Cardiac muscle cell (in vitro differentiated cells and primary cell): ENCODE measurements around the gene USP46. TPM values are rescaled to one million over a fixed set of nuclear protein-coding genes. Genes with fewer than 3 reads are reported as not detected.
A peak's percentile ranks its signal among the peaks of the same experiment; 100 is the strongest.

Source experiments
- DNase-seq, 2 donors: peaks; one replicate each; pipeline versions ENCODE4 v3.0.0 to v3.0.0-alpha.2; 2010 to 2017; ENCODE audit warnings: low read depth in 1 of 2, low spot score in 1 of 2
- H3K27ac ChIP-seq: fragments of 200-600 bp; sonication (generic); 2 replicates; pipeline ENCODE4 v1.5.1; 2016
- H3K27me3 ChIP-seq: fragments of 200-600 bp; sonication (generic); 2 replicates; pipeline ENCODE4 v1.6.0; 2016; ENCODE audit warnings: control low read depth
- H3K36me3 ChIP-seq: fragments of 200-600 bp; sonication (generic); 2 replicates; pipeline ENCODE4 v1.5.1; 2016; ENCODE audit warnings: control low read depth
- H3K4me1 ChIP-seq: fragments of 200-600 bp; sonication (generic); 2 replicates; pipeline ENCODE4 v1.8.1; 2017; ENCODE audit warnings: low read depth, mild to moderate bottlenecking, mixed run types
- H3K4me3 ChIP-seq: fragments of 200-600 bp; sonication (generic); 2 replicates; pipeline ENCODE4 v1.5.1; 2016; ENCODE audit warnings: mild to moderate bottlenecking
- H3K9me3 ChIP-seq: fragments of 200-600 bp; sonication (generic); 2 replicates; pipeline ENCODE4 v1.5.1; 2017; ENCODE audit warnings: low read depth, mild to moderate bottlenecking, control low read depth
- polyA plus RNA-seq: library from polyadenylated mRNA; unstranded; fragments of >200 nt; fragmentation: Nextera tagmentation; extraction: Ambion mirVana; gene quantifications from 2 replicates; pipeline ENCODE4 v1.2.1, GENCODE V29; 2016
- total RNA-seq: library from RNA; depleted of rRNA; stranded (reverse); fragments of >200 nt; gene quantifications from 2 replicates; pipeline ENCODE4 v1.2.3, GENCODE V29; 2016
- TF ChIP-seq, protein P1 (sequence below): IDR thresholded peaks from 2 replicates; pipeline ENCODE4 v1.5.1; 2012; ENCODE audit warnings: low read depth, mild to moderate bottlenecking, low read length

USP46 gene
- total and polyA plus RNA-seq, 2 experiments from 2014 or later = 18.3 to 24.2 TPM

DNA sequence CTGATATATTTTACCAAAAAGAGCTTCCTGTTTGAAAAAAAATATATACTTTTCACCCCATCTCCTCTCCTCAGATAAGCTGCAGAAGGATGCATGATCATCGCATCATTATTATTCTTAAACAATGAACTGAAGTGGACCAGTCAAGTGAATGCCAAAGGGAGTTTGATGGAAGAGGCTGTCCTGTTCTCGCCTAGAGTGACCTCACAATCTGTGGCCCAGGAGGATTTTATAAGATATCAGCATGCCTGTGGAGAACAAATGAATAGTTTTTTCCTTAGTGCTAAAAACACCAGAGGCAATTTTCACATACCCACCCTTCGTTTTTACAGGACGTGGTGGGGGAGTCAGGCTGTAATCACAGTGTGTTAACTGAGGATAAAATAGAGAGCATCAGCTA lies 112.7 kb downstream of the USP46 start:
- TF ChIP-seq, protein P1, sequence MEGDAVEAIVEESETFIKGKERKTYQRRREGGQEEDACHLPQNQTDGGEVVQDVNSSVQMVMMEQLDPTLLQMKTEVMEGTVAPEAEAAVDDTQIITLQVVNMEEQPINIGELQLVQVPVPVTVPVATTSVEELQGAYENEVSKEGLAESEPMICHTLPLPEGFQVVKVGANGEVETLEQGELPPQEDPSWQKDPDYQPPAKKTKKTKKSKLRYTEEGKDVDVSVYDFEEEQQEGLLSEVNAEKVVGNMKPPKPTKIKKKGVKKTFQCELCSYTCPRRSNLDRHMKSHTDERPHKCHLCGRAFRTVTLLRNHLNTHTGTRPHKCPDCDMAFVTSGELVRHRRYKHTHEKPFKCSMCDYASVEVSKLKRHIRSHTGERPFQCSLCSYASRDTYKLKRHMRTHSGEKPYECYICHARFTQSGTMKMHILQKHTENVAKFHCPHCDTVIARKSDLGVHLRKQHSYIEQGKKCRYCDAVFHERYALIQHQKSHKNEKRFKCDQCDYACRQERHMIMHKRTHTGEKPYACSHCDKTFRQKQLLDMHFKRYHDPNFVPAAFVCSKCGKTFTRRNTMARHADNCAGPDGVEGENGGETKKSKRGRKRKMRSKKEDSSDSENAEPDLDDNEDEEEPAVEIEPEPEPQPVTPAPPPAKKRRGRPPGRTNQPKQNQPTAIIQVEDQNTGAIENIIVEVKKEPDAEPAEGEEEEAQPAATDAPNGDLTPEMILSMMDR = no peak
- H3K4me1 ChIP-seq = no peaks in the 10 kb centered on the region
- DNase-seq = peak in 1 of 2 donors; percentile 9

GRCh38 chr4:52545099-52546069 lies 113.7 kb downstream of the USP46 start:
- Histone ChIP-seq H3K36me3 (no peaks in the 10 kb centered on the region), H3K4me1 (no peaks in the 10 kb centered on the region), H3K27me3 (no peaks in the 10 kb centered on the region), H3K9me3 (no peaks in the 10 kb centered on the region), H3K4me3 (no peak overlapping the region), H3K27ac (no peak overlapping the region)
- TF ChIP-seq, protein P1 = peak; percentile 97
- peak; percentile 65 to 77 for DNase-seq

More for the DNA sequence above, 112.7 kb downstream of the USP46 start:
- Histone ChIP-seq H3K36me3 (no peaks in the 10 kb centered on the region), H3K27me3 (no peaks in the 10 kb centered on the region), H3K27ac (no peak overlapping the region), H3K9me3 (no peaks in the 10 kb centered on the region), H3K4me3 (no peak overlapping the region)

Other genes with a start within 250 kb of the USP46 start
- gene ERVMER34-1, start 92.1 kb upstream of the USP46 start, total RNA-seq = 2.9 and 3.4 TPM in 2 replicates
- 2.9 and 3.2 TPM in 2 replicates for gene ERVMER34-1, start 92.1 kb upstream of the USP46 start, polyA plus RNA-seq
- 37.5 and 50.0 TPM in 2 replicates for gene RASL11B, start 203.0 kb upstream of the USP46 start, total RNA-seq
- 74.1 and 81.0 TPM in 2 replicates for gene RASL11B, start 203.0 kb upstream of the USP46 start, polyA plus RNA-seq